CD4-positive, alpha-beta T cell (primary cell): ENCODE data around the gene SLC38A1. TPM values are rescaled to one million over a fixed set of nuclear protein-coding genes. Genes with fewer than 3 reads are reported as not detected.

ENCODE experiments used
- ATAC-seq: fragments of 200-7000 bp; cut with Tn5 transposase; one replicate; pipeline ENCODE4 v1.10.0; 2022; ENCODE audit warnings: mild to moderate bottlenecking; ENCODE audit not compliant: poor library complexity
- CTCF ChIA-PET: fragments of 350-600 bp; sonication (Branson Sonifier 250); formaldehyde crosslinking; loops from one replicate; lab custom pipeline; 2021; ENCODE audit warnings: antibody characterized with exemption, inconsistent platforms; lab: Charles Lee
- POLR2A ChIA-PET: fragments of 350-600 bp; sonication (Branson Sonifier 250); formaldehyde crosslinking; loops from one replicate; lab custom pipeline; 2021; ENCODE audit warnings: antibody characterized with exemption, inconsistent platforms; lab: Charles Lee
- DNase-seq, 14 experiments: peaks; one replicate each; pipeline ENCODE4 v3.0.0-alpha.2; 2013 to 2020; ENCODE audit warnings: mixed read lengths in 2 of 14
- H3K27ac ChIP-seq, 2 donors: one replicate each; pipeline versions ENCODE4 v1.5.1 to v1.7.0; 2013; ENCODE audit warnings: low read length in 2 of 2, low read depth in 1 of 2, mild to moderate bottlenecking in 1 of 2
- H3K27me3 ChIP-seq, 2 experiments: 1 replicate in 1 of 2; 2 replicates in 1 of 2; pipeline versions ENCODE4 v1.6.1 to v1.7.0; 2013; ENCODE audit warnings: low read length in 2 of 2, control low read depth in 1 of 2, mild to moderate bottlenecking in 1 of 2, moderate library complexity in 1 of 2; ENCODE audit not compliant: insufficient read depth in 2 of 2, control insufficient read depth in 1 of 2
- H3K36me3 ChIP-seq: one replicate; pipeline ENCODE4 v1.6.1; 2013; ENCODE audit warnings: low read length, control low read depth; ENCODE audit not compliant: insufficient read depth
- H3K4me1 ChIP-seq: one replicate; pipeline ENCODE4 v1.6.1; 2013; ENCODE audit warnings: low read length, control low read depth; ENCODE audit not compliant: insufficient read depth
- H3K4me3 ChIP-seq: one replicate; pipeline ENCODE4 v1.5.1; 2013; ENCODE audit warnings: mild to moderate bottlenecking, low read length, moderate library complexity
- H3K9me3 ChIP-seq, 2 experiments: 1 replicate in 1 of 2; 2 replicates in 1 of 2; pipeline versions ENCODE4 v1.6.1 to v1.7.0; 2013; ENCODE audit warnings: low read length in 2 of 2, mild to moderate bottlenecking in 2 of 2, control low read depth in 1 of 2, moderate library complexity in 1 of 2; ENCODE audit not compliant: control insufficient read depth in 1 of 2, insufficient read depth in 1 of 2
- H3K27ac Mint-ChIP-seq: one replicate; pipeline ENCODE4 v1.8.0; 2020; ENCODE audit warnings: mixed read lengths
- H3K27me3 Mint-ChIP-seq: one replicate; pipeline ENCODE4 v1.8.0; 2021; ENCODE audit warnings: mixed read lengths
- H3K36me3 Mint-ChIP-seq: one replicate; pipeline ENCODE4 v1.8.0; 2021; ENCODE audit warnings: low read depth, mixed read lengths
- H3K4me1 Mint-ChIP-seq: one replicate; pipeline ENCODE4 v1.8.0; 2021; ENCODE audit warnings: low read depth, mixed read lengths
- H3K4me3 Mint-ChIP-seq: one replicate; pipeline ENCODE4 v1.8.0; 2020; ENCODE audit warnings: mild to moderate bottlenecking, mixed read lengths
- H3K9me3 Mint-ChIP-seq: one replicate; pipeline ENCODE4 v1.8.0; 2020; ENCODE audit warnings: mixed read lengths
- intact Hi-C, 2 experiments: fragments of 100-400 bp; cut with DNase I in 1 of 2; cut with micrococcal nuclease in 1 of 2; formaldehyde crosslinking; loops; one replicate each; pipeline versions ENCODE4 v1.15.1 to v1.9.0; 2023 to 2025; cut with DNase I, micrococcal nuclease
- total RNA-seq, 174 experiments: library from RNA in 2 of 174; stranded (reverse) in 2 of 174; gene quantifications; one replicate each; pipeline ENCODE4 v1.2.3 and lab custom pipeline; 2021 to 2026
- TF ChIP-seq, protein P1 (sequence below): fragments of 200-600 bp; IDR thresholded peaks from one replicate; pipeline ENCODE4 v1.8.0; 2022; ENCODE audit warnings: antibody characterized with exemption, mild to moderate bottlenecking

SLC38A1 gene
- total RNA-seq, 2 experiments from 2014 or later: 327 to 346 TPM

- H3K4me1 Mint-ChIP-seq: peaks cover 55% of the 10 kb centered on the region
- no peak overlapping the region for H3K4me3 Mint-ChIP-seq
- no peaks in the 10 kb centered on the region for H3K27me3 Mint-ChIP-seq
- no peaks in the 10 kb centered on the region for H3K27me3 ChIP-seq
- no peaks in the 10 kb centered on the region for H3K4me1 ChIP-seq
- DNase-seq (no peak), ATAC-seq (no peak)
- TF ChIP-seq, protein P1, sequence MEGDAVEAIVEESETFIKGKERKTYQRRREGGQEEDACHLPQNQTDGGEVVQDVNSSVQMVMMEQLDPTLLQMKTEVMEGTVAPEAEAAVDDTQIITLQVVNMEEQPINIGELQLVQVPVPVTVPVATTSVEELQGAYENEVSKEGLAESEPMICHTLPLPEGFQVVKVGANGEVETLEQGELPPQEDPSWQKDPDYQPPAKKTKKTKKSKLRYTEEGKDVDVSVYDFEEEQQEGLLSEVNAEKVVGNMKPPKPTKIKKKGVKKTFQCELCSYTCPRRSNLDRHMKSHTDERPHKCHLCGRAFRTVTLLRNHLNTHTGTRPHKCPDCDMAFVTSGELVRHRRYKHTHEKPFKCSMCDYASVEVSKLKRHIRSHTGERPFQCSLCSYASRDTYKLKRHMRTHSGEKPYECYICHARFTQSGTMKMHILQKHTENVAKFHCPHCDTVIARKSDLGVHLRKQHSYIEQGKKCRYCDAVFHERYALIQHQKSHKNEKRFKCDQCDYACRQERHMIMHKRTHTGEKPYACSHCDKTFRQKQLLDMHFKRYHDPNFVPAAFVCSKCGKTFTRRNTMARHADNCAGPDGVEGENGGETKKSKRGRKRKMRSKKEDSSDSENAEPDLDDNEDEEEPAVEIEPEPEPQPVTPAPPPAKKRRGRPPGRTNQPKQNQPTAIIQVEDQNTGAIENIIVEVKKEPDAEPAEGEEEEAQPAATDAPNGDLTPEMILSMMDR: no peak
- no peak overlapping the region for H3K4me3 ChIP-seq
- ChIA-PET POLR2A (interaction anchor here (0.8 to 10.8 kb wide), 6 partner anchors 9 to 68 kb away, joined by 3 to 94 read pairs (median 4); partner anchors contain the start of gene SLC38A1), CTCF (no interaction called here)
- H3K27ac Mint-ChIP-seq: peak overlapping the region; percentile 17
- intact Hi-C loops: loop anchor here in 1 of 2 experiments (5.0 kb wide), 1 partner anchor 36 kb away; no protein-coding TSS in a partner anchor
- no peaks in the 10 kb centered on the region for H3K9me3 Mint-ChIP-seq
- no peak overlapping the region for H3K27ac ChIP-seq
- H3K36me3 Mint-ChIP-seq: peaks cover 98% of the 10 kb centered on the region
- H3K36me3 ChIP-seq: peaks cover 98% of the 10 kb centered on the region
- H3K9me3 ChIP-seq: no peaks in the 10 kb centered on the region
Observed at GRCh38 chr12:46201284-46201789, 67.5 kb downstream of the SLC38A1 start.

GRCh38 chr12:46200551-46200950 lies 68.3 kb downstream of the SLC38A1 start:
- CTCF ChIA-PET: no interaction called here
- Histone ChIP-seq H3K4me1 (no peaks in the 10 kb centered on the region), H3K4me3 (no peak overlapping the region), H3K36me3 (peaks cover 98% of the 10 kb centered on the region), H3K27me3 (no peaks in the 10 kb centered on the region), H3K9me3 (no peaks in the 10 kb centered on the region), H3K27ac (no peak overlapping the region)
- Mint-ChIP-seq H3K9me3 (no peaks in the 10 kb centered on the region), H3K27me3 (no peaks in the 10 kb centered on the region), H3K4me3 (no peak overlapping the region), H3K4me1 (peaks cover 53% of the 10 kb centered on the region), H3K27ac (no peak overlapping the region), H3K36me3 (peaks cover 98% of the 10 kb centered on the region)
- POLR2A ChIA-PET: interaction anchor here (0.9 to 10.8 kb wide), 6 partner anchors 14 to 69 kb away, joined by 3 to 94 read pairs (median 8); partner anchors contain the start of gene SLC38A1
- ATAC-seq: no peak
- intact Hi-C loops: loop anchor here in 1 of 2 experiments (5.0 kb wide), 1 partner anchor 37 kb away; no protein-coding TSS in a partner anchor
- no peak for DNase-seq
- TF ChIP-seq, protein P1: no peak

GRCh38 chr12:46198913-46199312 lies 69.9 kb downstream of the SLC38A1 start:
- DNase-seq (no peak), ATAC-seq (peak; percentile 16)
- Histone ChIP-seq H3K27me3 (no peaks in the 10 kb centered on the region), H3K27ac (no peak overlapping the region), H3K4me3 (no peak overlapping the region), H3K9me3 (no peaks in the 10 kb centered on the region), H3K4me1 (no peaks in the 10 kb centered on the region), H3K36me3 (peaks cover 93% of the 10 kb centered on the region)
- intact Hi-C loops: no loop called here
- CTCF ChIA-PET: no interaction called here
- H3K4me1 Mint-ChIP-seq: peaks cover 47% of the 10 kb centered on the region
- H3K9me3 Mint-ChIP-seq: peaks cover under 1% of the 10 kb centered on the region
- H3K27me3 Mint-ChIP-seq: no peaks in the 10 kb centered on the region
- H3K4me3 Mint-ChIP-seq: peak overlapping the region; percentile 38
- peaks cover 98% of the 10 kb centered on the region for H3K36me3 Mint-ChIP-seq
- TF ChIP-seq, protein P1: no peak
- H3K27ac Mint-ChIP-seq: peak overlapping the region; percentile 73
- POLR2A ChIA-PET: interaction anchor here (0.9 to 3.4 kb wide), 4 partner anchors 16 to 70 kb away, joined by 3 to 19 read pairs (median 9); partner anchors contain the start of gene SLC38A1
